HG03432 (cell line): ENCODE data around the gene USP35.
A peak's percentile ranks its signal among the peaks of the same experiment; 100 is the strongest.
"Not testable (repeated sequence)": the region's sequence is repeated elsewhere in the genome, so short reads cannot be mapped to it uniquely, and the experiment has no call there.

ENCODE experiments used
- ATAC-seq: cut with Tn5 transposase; IDR thresholded peaks from one replicate; pipeline ENCODE4 v1.9.1; 2021; ENCODE audit warnings: mild to moderate bottlenecking, moderate library complexity; ENCODE audit not compliant: unreplicated experiment

Gene USP35

GRCh38 chr11:78214331-78215194, 25.8 kb downstream of the USP35 start:
- no peak for ATAC-seq

- no peak for ATAC-seq
Observed at GRCh38 chr11:78216021-78216420, 27.3 kb downstream of the USP35 start.

- no peak for ATAC-seq
Observed at GRCh38 chr11:78216571-78217287, 28.0 kb downstream of the USP35 start.

- no peak for ATAC-seq
Observed at GRCh38 chr11:78217650-78218541, 29.2 kb downstream of the USP35 start.

- no peak for ATAC-seq
Observed at GRCh38 chr11:78218707-78219492, 30.2 kb downstream of the USP35 start.

- no peak for ATAC-seq
Observed at GRCh38 chr11:78219493-78220217, 30.9 kb downstream of the USP35 start.

GRCh38 chr11:78220218-78221157, 31.8 kb downstream of the USP35 start:
- no peak for ATAC-seq

- ATAC-seq, result no peak
Observed at GRCh38 chr11:78221396-78222315, 32.9 kb downstream of the USP35 start.

- not testable (repeated sequence) for ATAC-seq
Observed at GRCh38 chr11:78222726-78223125, 34.0 kb downstream of the USP35 start.

- ATAC-seq, result peak; percentile 85
Observed at GRCh38 chr11:78223320-78223954, 34.7 kb downstream of the USP35 start.

GRCh38 chr11:78224506-78224905, 35.8 kb downstream of the USP35 start:
- no peak for ATAC-seq

- ATAC-seq, result no peak
Observed at GRCh38 chr11:78224906-78225420, 36.2 kb downstream of the USP35 start.

GRCh38 chr11:78226684-78227680, 38.3 kb downstream of the USP35 start:
- no peak for ATAC-seq

GRCh38 chr11:78227921-78228320, 39.2 kb downstream of the USP35 start:
- ATAC-seq, result peak; percentile 35

- peak; percentile 61 for ATAC-seq
Observed at GRCh38 chr11:78228467-78228866, 39.7 kb downstream of the USP35 start.

- ATAC-seq, result no peak
Observed at GRCh38 chr11:78229106-78229505, 40.4 kb downstream of the USP35 start.
